Measurements from ENCODE around the gene CIAPIN1.

The CIAPIN1 gene

GRCh38 chr16:57424583-57424982, 22.6 kb downstream of the CIAPIN1 start:
- FAIRE-seq (no peak), DNase-seq (ENCODE audit: insufficient read length, low spot score) (no peak)

GRCh38 chr16:57423152-57423551, 24.0 kb downstream of the CIAPIN1 start:
- no peak for TF ChIP-seq CTCF (IDR thresholded peaks at IDR 0.05; ENCODE audit: insufficient read depth, missing control alignments)
- no peak for FAIRE-seq
- DNase-seq (ENCODE audit: insufficient read length, low spot score) = no peak

More at GRCh38 chr16:57424583-57424982, 22.6 kb downstream of the CIAPIN1 start:
- no peak for TF ChIP-seq CTCF (IDR thresholded peaks at IDR 0.05; ENCODE audit: insufficient read depth, missing control alignments)

DNA sequence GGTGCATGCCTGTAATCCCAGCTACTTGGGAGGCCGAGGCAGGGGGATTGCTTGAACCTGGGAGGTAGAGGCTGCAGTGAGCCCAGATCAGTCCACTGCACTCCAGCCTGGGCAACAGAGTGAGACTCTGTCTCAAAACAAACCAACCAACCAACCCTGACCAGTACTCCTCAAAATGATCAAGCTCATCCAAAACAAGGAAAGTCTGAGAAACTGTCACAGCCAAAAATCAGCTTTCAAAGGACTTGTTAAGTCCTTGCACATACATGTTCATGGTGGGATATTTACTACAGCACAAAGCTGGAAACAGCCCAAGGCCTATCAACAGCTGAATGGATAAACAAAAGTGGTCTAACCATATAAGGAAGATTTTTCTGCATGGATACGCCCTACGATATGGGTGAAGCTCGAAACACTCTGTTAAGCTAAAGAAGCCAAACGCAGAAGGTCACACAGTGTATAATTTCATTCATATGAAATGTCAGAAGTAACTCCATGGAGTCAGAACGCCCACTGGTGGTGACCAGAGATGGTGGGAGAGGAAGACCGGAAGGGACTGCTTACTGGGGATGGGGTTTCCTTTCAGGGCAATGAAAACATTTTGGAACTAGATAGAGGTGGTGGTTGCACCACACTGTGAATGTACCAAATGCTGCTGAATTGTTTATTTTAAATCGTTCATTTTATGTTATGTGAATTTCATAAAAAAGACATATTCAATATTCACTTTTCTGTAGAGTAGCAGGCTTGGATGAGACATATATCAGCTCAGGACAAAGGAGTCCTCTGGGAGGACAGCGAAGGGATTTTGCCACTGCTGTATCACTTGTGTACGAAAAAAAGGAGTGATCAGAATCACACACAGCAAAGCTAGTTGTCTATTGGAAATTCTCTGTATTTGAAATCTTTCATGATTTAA, 24.9 kb downstream of the CIAPIN1 start:
- TF ChIP-seq CTCF (IDR thresholded peaks at IDR 0.05; ENCODE audit: insufficient read depth, missing control alignments) = peak; percentile 44
- FAIRE-seq = no peak
- DNase-seq (ENCODE audit: insufficient read length, low spot score) = no peak

GRCh38 chr16:57419506-57419905, 27.7 kb downstream of the CIAPIN1 start:
- TF ChIP-seq CTCF (IDR thresholded peaks at IDR 0.05; ENCODE audit: insufficient read depth, missing control alignments) = no peak
- no peak for FAIRE-seq
- DNase-seq (ENCODE audit: insufficient read length, low spot score) = no peak

DNA sequence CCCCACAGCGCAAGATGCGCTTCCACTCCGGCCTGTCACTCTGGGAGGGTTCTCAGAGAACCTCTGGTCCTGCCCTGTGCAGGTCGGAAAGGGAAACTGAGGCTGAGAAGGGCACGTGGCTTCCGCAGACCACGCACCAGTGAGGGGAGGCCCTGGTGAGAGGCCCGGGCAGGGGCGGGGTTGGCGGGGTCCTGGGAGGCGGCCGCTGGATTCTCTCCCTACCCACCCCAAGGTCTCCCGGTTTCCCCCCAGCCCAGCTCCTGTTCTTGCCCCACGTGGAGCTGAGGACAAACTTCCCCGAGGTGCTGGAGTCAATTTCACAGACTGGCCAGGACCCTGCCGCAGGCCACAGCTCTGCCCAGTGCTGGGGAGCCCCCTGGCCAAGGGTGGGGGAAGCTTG, 31.1 kb downstream of the CIAPIN1 start:
- no peak for TF ChIP-seq CTCF (IDR thresholded peaks at IDR 0.05; ENCODE audit: insufficient read depth, missing control alignments)
- no peak for DNase-seq (ENCODE audit: insufficient read length, low spot score)

DNA sequence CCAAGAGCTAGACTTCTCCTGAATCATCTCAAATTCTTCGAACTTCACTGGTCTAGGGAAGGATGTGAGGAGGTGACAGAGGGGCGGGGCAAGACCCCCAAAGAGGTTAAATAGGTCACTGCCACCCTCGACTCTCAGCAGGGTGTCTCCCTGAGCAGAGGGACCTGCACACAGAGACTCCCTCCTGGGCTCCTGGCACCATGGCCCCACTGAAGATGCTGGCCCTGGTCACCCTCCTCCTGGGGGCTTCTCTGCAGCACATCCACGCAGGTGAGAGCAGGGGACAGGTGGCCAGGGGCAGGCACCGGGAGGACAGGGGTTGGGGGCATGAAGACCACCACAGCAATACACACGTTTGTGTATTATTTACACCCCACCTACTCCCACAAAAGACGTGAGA, 33.5 kb downstream of the CIAPIN1 start:
- DNase-seq (ENCODE audit: insufficient read length, low spot score) (no peak), FAIRE-seq (no peak)
- TF ChIP-seq CTCF (IDR thresholded peaks at IDR 0.05; ENCODE audit: insufficient read depth, missing control alignments) = no peak

More for the DNA sequence above, 31.1 kb downstream of the CIAPIN1 start:
- no peak for FAIRE-seq

- FAIRE-seq (no peak), DNase-seq (ENCODE audit: insufficient read length, low spot score) (no peak)
- no peak for TF ChIP-seq CTCF (IDR thresholded peaks at IDR 0.05; ENCODE audit: insufficient read depth, missing control alignments)
These were observed 33.9 kb downstream of the CIAPIN1 start for GRCh38 chr16:57413301-57413730.
